NCI-H226 (cell line): ENCODE results near the gene TRAF2.
A peak's percentile ranks its signal among the peaks of the same experiment; 100 is the strongest.

Source experiments
- DNase-seq: peaks from one replicate; pipeline ENCODE4 v3.0.0-alpha.2; 2015

The TRAF2 gene

DNA sequence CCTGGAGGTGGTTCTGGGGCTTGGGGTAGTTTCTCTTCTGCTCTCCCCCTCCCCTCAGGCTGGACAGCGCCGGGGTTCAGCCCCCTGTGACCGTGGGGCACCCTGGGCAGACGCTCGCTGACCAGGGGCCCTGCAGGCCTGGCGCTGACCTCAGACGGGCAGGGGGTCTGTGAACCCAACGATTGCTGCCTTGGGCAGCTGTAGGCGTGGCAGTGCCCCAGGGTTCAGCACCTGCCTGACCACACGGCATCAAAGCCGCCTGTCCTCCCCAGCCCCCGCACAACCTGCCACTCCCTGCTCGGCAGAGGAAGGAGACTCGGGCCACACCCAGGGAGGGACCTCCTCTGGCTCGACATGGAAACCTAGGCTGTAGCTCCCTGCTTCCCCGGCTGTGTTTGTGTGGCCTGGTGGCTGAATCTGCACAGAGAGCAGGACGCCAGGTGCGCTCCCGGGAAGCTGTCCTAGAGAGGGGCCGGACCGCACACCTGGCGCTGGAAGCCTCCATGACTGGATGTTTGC, 77.9 kb downstream of the TRAF2 start:
- DNase-seq, result no peak

GRCh38 chr9:136964833-136965422, 78.6 kb downstream of the TRAF2 start:
- DNase-seq, result no peak

DNA sequence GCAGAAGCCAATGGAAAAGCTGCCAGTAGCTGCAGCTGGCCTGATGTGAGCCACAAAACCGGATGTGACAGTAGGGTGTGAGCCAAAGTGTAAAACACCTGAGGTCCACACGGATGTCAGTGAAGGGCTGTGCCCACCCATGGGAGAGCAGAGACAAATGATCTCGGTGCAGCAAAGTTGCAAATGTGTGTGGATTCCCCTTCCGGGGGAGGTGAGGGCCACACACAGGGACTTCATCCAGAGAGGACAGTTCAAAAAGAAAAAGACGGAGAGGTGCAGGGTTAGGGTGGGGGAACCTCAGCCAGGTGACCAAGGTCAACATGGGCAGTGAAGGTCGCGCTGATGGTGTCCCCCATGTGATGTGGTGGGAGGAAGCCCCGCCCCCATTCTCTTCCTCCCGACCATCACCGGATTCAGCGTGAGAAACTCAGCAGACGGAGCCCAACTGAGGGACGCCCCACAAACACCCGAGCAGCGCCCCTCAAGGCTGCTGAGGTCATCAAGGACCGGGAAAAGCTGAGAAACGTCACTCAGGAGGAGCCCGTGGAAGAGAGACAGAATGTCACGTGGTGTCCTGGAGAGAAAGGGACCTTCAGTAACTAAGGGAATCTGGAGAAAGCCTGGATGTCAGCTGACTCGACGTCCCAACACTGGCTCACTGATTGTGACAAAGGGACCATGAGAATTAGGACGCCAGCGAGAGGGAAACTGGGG, 79.6 kb downstream of the TRAF2 start:
- DNase-seq, result no peak

DNA sequence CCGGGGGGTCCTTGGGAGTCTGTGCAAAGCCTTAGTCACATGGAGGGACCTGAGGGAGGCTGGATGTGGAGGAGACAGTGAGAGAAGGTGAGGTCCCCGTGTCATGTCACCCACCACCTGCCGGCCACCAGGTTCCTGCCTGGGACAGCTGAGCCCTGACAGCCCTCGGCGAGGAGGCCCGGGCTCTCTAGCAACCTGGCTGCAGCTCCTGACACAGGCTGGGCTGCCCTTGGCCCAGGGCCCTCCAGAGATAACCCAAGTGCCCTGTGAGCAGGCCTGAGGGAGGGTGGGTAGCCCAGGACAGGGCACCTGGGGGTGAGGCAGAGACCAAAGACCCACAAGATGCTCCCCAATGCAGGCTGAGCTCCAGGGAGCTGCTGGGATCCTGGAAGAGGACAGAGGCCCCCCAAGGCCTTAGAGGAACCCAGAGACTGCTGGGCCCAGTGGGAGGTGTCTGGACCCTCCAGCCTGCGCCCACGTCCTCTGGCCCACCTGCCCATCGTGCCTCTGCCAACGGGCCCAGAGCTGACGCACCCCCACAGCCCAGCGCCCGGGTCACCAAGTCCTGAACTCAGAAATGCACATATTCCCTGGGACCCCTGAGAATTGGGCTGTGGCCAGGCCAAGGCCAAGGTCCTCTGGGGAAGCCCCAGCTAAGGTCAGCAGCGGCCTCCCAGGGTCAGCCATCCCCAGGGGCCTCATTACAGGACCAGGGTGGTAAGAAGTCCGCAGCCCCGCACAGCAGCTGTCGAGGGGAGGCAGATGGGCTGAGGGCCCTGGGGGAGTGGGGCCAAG, 82.2 kb downstream of the TRAF2 start:
- DNase-seq, result no peak

GRCh38 chr9:136969150-136969549, 82.8 kb downstream of the TRAF2 start:
- no peak for DNase-seq

DNA sequence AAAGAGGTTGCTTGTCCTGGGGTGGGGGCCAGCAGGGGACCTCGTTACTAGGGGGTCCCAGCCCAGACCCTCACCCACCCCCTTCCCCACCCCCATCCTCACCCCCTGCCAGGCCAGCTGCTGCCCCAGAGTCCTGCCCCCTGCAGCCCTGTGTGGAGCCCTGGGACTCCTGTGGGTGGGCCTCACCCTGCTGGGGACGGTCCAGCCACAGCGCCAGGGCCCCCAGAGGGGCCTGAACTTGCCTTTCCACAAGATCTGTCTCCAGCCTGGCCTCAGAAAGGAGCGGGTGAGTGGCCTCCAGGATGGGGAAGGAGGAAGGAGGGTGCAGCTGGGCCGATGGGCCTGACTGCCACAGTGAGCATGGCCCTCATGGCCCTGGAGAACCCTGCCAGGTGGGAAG, 83.5 kb downstream of the TRAF2 start:
- DNase-seq, result no peak

- DNase-seq, result no peak
Measured at GRCh38 chr9:136970361-136970760, 84.0 kb downstream of the TRAF2 start.

DNA sequence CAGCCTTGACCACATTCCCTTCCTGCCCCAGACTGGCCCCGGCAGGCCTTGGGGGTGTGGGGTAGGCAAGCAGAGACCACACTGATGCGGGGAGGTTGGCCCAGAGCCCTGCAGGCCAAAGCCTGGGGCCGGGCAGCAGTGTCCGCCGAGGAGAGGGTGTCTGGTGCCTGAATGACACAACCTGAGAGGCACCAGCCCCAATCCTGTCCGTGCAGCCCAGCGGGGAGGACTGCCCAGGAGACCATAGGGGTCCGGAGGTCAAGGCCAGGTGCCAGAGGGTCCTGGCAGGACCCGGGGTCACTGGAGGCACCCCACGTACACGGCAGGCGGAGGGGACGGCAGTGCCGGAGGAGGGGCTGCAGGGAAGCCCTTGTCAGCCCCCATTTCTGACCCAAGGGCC, 85.4 kb downstream of the TRAF2 start:
- no peak for DNase-seq

DNA sequence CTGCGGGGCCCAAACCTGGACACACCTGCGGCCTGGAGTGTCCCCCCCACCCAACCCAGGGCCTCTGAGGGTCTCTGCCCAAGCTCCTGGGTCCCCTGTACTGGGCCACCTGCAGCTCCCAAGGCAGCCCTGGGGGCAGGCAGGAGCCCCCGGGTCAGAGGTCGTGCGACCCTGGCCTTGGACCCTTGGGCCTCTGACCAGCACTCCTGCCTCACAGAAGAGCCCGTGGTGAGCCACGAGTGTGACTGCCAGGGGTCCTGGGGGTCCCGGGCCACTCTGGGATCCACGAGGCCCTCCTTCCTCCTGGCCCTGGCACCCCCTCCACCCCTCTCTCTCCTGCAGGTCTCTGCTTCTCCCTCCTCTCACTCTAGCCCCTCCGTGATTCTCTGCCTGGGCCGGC, 86.0 kb downstream of the TRAF2 start:
- no peak for DNase-seq

GRCh38 chr9:136972743-136973142, 86.4 kb downstream of the TRAF2 start:
- no peak for DNase-seq

GRCh38 chr9:136973618-136974617, 87.6 kb downstream of the TRAF2 start:
- DNase-seq, result no peak

GRCh38 chr9:136974817-136975535, 88.7 kb downstream of the TRAF2 start:
- DNase-seq, result peak; percentile 12

GRCh38 chr9:136975644-136976043, 89.3 kb downstream of the TRAF2 start:
- no peak for DNase-seq
